Left forelimb (tissue), 1 donor: ENCODE measurements around the gene ASF1A.

Experiments
- DNase-seq: peaks from one replicate; pipeline ENCODE4 v3.0.0-alpha.2; 2018; ENCODE audit warnings: low spot score

ASF1A gene

DNA sequence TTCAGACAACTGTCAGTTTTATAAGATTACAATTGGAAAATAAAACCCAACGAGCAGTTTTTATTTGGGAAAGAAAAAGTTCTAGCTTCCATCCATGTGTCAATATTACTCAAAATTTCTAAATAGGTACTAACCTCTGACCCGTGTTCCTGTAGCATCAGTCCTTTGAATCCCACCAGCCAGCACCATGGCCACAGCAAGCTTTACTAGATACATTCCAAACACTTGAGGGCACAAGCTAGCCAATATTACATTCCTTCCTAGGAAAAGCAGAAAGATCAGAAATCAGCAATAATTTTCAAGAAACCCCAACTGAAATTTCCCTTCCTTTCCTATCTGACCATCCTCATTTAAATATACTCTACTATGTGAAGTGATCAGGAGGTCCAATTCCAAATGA lies 19.2 kb downstream of the ASF1A start:
- no peak for DNase-seq

DNA sequence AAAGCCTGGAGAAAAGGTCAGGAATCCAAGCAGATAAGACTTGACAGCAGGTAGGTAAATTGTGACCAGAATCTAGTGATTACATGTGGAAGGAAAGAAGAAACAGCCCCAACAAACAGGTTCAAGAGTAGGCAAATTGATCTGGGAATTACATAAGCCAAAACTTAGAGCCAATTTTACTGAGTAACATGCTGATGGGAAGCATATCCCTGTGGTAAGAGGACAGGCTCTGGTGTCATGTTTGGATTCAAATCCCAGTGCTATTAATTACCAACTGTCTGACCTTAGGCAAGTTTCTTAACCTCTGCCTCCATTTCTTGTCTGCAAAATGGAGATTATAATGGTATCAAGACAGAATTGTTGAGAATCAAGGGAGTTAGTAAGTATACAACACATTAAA lies 20.6 kb downstream of the ASF1A start:
- no peak for DNase-seq

DNA sequence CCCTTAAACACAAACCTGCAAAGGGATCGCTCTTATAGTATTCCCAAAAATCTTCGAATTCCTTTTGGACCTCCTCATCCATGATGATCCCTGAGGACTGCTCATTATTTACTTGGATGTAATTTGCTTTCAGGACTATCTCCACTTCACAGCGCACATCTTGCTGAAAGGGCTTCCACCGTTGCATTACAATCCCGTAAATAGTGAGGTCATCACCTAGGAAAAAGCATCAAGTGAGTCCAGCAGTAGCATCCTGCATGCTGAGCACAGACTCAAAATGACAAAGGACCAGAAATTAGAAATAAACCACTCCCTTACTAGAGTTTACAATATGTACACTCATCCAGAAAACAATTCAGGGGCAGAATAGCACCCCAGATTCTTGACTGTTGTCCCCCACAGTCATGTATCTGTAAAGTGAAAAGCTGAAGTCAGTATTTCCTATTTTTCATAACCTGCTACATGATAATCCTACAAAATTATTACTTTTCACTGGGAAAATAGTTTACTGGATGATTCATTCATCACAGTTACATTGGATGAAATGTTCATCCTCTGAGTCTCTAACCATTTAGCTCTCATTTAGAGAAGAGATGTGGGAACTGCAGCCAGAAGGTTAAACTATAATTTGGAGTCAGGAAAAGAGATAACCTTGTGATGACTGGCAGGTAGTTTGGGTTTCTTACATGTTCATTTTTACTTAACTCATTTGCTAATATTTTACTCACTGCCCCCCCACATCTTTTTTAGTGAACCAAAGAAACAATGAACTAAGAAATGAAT lies 23.8 kb downstream of the ASF1A start:
- DNase-seq, result no peak

DNA sequence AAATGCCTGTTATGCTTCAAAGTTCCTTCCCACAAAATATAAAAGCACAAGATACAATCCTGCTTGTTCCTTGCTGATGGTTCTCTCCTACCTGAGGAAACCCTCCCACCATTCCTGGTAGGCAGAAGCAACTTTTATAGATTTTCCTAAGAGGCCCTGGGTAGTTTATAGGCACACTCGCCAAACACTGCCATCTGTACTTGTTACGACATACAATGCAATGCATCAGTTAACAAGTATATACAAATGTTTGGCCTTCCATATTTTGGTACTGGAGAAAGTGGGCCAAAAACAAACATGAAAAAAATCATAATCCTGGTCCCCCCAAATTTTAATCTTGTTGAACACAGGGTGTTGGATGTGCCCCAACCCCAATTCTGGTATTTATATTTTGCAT lies 24.4 kb downstream of the ASF1A start:
- DNase-seq, result no peak

DNA sequence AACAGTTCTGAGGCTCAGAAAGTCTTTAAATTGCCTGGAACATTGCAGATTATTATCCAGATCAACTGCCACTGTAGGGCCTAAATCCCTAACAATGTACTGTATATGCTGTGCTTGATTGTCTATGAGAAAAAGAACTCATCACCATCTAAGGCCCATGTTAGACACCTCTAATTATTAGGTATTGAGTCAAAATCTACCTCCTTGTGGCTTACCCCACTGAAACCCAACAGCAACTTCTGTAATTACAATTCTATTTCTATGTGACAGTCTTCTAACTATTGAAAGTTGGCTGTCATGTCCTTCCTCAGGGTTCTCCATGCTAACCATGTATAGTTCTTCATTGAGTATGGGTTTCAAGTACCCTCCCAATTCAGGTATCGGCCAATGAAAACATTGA lies 27.1 kb downstream of the ASF1A start:
- DNase-seq, result no peak

DNA sequence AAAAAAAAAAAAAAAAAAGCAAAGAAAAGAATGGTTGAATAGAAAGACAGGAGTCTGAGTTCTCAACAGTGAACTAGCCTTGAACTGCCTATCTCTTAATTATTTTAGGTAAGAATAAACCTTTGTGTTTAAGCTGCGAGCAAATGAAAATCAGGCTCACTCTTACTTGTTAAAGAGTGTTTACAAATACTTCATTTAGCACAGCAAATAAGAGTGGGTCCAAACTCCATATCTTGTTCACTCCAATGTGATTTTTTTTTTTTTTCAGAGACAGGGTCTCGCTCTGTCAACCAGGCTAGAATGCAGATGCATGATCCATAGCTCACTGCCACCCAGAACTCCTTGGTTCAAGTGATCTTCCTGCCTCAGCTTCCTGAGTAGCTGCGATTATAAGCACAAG lies 29.1 kb downstream of the ASF1A start:
- DNase-seq, result no peak

DNA sequence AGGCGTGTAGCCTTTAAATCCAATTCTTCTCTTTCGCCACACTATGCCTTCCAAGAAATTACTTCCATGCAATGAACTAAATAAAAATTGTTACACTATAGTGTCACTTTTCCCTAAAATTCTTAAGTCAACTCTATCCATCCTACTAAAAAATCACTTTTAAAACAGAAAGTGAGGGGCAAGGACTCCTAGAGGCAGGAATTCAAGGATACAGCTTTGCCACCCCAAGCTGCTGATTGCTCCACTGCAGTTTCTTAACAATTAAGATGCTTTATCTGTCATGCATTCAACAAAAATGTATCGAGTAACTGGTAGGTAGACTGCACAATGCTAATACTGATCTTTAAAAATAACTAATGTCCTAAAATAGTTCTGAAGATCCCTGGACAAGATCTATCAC lies 36.7 kb downstream of the ASF1A start:
- DNase-seq, result no peak

DNA sequence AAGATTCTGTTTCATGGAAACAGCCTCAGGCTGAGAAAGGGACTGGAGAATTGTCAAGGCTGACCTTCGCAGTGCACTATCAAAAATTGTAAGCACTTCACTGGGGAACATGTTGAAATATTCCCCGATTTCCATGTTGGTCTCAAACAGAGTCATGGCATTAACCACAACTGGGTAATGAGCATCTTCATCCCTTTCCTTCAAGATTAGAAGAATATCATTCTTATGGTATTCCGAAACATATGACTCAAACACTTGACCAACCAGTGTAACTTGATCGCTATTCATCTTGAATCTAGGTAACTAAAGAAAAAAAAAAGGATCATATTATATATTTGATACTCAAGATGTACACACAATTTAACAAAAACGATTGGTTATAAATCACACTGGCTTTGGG lies 37.5 kb downstream of the ASF1A start:
- no peak for DNase-seq

DNA sequence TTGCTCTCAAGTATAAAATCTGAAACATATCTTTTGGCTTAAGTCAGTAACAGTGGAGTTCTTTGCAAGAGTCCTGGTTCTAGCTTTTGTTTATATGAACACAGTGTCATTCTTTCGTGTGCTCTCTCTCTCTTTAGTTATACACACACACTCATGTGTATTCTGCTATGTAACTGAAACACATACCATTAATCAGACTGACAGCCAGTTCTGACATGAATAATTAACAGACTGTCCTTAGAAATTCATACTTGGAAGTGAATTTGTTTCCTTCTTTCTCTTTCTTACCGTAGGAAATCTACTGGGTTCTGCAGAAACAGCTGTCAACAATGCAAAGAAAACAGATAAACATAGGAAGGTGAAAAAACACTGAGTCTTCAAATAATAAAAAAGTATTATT lies 38.5 kb downstream of the ASF1A start:
- no peak for DNase-seq

DNA sequence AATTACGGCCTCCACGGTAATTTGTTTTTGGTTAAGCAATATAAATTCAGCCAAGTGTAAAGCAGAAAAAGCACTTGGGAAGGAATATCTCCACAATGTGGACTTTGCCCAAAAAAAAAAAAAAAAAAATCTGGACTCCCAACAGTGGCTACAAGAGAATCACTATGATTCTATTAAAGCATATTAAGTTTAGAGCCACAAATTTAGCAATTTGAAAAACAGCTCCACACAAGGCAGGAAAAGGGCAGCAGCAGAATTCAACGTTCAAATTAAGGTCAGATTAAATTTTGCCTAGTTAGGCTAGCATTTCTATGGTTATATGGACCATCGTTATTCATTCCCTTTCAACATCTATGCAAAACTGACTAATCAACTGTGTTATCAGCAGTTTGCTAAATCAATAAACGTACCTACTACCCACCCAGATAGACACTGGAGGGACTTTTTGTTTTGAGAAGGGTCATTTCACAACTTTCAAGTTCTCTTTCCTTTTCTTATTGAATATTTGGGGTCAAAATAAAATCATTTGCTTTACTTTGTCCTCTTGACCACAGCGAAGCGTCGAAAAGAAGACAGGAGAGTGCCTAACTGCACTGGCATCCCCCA lies 40.0 kb downstream of the ASF1A start:
- no peak for DNase-seq

DNA sequence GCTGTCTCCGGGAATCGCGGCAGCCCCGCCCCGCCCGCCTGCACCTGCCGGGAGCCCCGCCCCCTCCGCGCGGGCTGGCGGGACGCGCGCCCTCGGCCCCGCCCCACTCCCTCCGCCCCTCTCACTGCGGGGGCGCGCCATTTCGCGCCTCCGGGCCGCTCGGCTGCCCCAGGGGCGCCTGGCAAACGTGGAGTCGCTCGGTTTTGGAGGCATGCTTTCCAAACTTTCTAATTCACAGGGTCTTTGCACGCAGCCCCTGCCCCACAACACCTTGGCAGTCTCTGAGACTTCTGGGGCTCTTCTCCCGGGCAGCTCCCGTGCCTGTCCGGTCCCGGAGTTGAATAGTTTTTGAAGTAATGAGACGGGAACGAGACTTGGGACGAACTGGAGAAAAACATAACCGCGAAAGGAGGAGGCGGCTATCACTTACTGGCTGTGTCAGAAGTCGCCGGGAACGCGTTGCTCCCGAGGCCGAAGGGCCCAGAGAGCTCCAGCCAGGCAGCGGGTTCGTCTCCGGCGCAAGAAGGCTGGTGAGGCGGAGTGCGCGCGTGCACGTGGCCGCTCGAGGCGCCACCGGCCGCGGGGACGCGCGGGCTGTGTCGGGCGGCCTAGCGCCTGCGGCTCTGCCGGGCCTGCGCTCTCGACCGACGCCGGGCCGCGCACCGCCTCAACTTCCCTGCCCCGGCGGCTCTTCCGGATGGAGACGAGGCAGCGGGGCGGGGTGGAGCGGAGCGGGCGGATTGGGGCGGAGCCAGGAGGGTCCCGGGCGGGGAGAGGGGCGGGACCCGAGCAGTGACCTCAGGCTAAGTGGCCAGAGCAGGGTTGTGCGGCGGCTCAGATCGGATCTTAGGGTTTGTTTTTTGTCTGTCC lies 40.7 kb downstream of the ASF1A start, which contains the start of gene MCM9:
TSS of gene MCM9 (minus strand) at position 699 of the 870 bp plus-strand sequence. CDS start 3,436 bp downstream, outside the sequence.
- DNase-seq, result peak; percentile 92

DNA sequence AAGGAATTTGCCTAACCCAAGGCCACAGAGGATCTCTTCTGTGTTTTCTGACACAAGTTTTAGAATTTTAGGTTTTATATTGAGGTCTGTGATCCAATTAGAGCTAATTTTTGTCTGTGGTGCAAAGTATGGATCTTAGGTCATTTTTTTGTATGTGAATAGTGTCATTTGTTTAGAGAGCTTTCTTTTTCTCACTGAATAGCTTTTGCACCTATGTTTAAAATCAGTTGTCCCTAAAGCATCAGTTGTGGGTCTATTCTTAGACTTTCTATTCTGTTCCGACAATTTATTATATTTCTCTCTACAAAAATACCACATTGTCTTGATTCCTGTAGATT lies 41.3 kb downstream of the ASF1A start:
- no peak for DNase-seq

DNA sequence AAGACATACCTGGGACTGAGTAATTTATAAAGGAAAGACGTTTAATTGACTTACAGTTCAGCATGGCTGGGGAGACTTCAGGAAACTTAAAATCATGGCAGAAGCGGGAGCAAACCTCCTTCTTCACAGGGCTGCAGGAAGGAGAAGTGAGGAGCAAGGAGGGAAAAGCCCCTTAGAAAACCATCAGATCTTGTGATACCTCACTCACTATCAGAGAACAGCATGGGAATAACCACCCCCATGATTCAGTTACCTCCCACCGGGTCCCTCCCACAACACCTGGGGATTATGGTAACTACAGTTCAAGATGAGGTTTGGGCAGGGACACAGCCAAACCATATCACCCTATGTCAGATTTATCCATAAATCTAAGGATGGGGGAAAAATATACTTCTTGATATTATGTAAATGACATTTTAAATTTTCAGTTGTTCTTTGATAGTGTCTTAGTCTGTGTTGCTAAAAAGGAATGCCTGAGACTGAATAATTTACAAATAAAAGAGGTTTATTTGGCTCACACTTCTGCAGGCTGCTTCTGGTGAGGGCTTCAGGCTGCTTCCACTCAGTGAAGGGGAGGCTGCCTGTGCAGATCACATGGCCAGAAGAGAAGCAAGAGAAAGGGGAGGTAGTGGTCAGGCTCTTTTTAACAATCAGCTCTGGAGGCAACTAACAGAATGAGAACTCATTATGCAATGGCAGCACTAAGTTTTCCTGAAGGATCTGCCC lies 42.2 kb downstream of the ASF1A start:
- no peak for DNase-seq

DNA sequence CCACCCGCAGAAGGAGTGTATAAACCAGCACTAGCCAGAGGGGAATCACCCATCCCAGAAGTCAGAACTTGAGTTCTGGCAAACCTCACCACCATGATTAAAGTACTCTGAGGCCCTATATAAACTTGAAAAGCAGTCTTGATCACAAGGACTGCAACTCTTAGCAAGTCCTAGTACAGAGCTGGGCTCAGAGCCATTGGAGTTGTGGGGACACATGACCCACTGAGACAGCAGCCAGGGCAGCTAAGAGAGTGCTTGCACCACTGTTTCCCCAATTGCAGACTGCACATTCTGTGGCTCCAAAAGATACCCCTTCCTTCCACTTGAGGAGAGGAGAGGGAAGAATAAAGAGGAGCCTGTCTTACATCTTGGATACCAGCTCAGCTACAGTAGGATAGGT lies 45.7 kb downstream of the ASF1A start:
- DNase-seq, result no peak

DNA sequence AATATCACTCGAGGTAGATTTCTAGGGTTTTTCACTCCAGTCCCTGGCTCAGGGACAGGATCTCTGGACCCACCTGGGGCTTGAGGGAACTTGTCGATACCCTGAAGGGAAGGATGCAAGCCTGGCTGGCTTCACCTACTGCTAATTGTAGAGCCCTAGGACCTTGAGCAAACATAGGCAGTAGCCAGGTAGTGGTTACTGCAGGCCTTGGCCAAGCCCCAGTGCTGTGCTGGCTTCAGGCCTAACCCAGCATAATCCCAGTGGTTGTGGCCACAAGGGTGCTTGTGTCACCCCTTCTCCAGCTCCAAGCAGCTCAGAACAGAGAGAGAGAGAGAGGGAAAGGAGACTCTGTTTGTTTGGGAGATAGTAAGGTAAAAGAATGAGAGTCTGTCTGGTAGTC lies 46.8 kb downstream of the ASF1A start:
- no peak for DNase-seq

DNA sequence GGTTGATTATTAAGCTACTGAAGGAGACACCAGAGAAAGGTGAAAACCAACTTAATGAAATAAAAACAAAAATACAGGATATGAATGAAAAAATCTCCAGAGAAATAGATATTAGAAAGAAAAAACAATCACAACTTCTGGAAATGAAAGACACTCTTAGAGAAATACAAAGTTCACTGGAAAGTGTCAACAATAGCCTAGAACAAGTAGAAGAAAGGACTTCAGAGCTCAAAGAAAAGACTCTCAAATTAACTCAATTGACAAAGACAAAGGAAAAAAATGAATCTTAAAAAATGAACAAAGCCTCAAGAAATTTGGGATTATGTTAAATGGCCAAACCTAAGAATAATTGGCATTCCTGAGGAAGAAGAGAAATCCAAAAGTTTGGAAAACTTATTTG lies 51.3 kb downstream of the ASF1A start:
- no peak for DNase-seq

DNA sequence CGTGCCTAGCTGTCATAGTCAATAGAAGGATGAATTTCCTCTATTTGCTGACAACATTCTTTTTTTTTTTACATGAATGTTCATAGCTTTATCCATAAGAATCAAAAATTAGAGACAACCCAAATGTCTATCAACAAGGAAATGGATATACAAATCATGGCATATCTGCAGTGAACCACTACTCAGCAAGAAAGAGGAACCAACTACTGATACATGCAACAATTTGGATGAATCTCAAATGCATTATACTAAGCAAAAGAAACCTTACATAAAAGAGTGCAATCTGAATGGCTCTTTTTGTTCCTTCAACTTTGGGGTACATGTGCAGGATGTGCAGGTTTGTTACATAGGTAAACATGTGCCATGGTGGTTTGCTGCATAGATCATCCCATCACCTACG lies 58.7 kb downstream of the ASF1A start:
- no peak for DNase-seq

DNA sequence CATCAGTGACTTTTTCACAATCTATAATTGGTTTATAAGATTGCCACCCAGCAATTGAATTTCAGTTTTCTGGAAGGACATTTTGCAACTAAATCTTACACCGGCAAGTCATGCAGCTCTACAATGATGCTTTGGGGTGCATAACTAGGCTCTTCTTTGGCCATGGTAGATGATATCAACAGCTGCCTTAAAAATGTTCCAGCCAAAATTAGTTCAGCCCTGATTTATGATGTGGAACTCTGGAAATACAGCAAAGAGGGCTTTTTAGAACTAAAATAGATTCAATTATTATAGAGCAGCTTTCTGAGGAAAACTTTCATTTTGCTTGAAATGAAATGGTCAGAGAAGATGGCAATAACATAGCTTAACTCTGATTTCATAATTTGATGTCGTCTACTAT lies 59.4 kb downstream of the ASF1A start:
- DNase-seq, result no peak
